ENCODE results near the gene OSBPL6. TPM values are rescaled to one million over a fixed set of nuclear protein-coding genes. Genes with fewer than 3 reads are reported as not detected.

The OSBPL6 gene
- total RNA-seq, 4 donors from 2014 or later, result 1.8 to 6.1 (median 3.4) TPM

GRCh38 chr2:178275600-178275999 lies 81.3 kb downstream of the OSBPL6 start:
- H3K36me3 ChIP-seq, result no peaks in the 10 kb centered on the region
- H3K27ac ChIP-seq, result no peak overlapping the region
- 74 to 77% methylated on average over 5 of the region's 5 CpGs for WGBS, 2 donors
- H3K9me3 ChIP-seq, result no peaks in the 10 kb centered on the region
- intact Hi-C loops (cut with DNase I), result no loop called here
- TF ChIP-seq CTCF (IDR thresholded peaks at IDR 0.05), result no peak
- TF ChIP-seq POLR2A (IDR thresholded peaks at IDR 0.05), result no peak
- DNase-seq, result no peak
- H3K27me3 ChIP-seq, result no peaks in the 10 kb centered on the region
- peaks cover 0 to 36% (median 7%) of the 10 kb centered on the region in 3 donors for H3K4me1 ChIP-seq
- H3K4me3 ChIP-seq, result no peak overlapping the region

GRCh38 chr2:178277741-178278197 lies 83.5 kb downstream of the OSBPL6 start:
- no peak for DNase-seq
- no peaks in the 10 kb centered on the region for H3K27me3 ChIP-seq
- intact Hi-C loops (cut with DNase I), result no loop called here

GRCh38 chr2:178279142-178279541 lies 84.8 kb downstream of the OSBPL6 start:
- no peaks in the 10 kb centered on the region for H3K9me3 ChIP-seq
- TF ChIP-seq POLR2A (IDR thresholded peaks at IDR 0.05), result no peak
- no peak for TF ChIP-seq CTCF (IDR thresholded peaks at IDR 0.05)
- no peaks in the 10 kb centered on the region for H3K36me3 ChIP-seq
- no peak for DNase-seq
- H3K4me1 ChIP-seq, result peaks cover 0 to 28% (median 7%) of the 10 kb centered on the region in 3 donors
- 21 to 38% methylated on average over 2 of the region's 2 CpGs for WGBS, 2 donors
- H3K27me3 ChIP-seq, result no peaks in the 10 kb centered on the region
- no peak overlapping the region for H3K27ac ChIP-seq
- H3K4me3 ChIP-seq, result no peak overlapping the region
- intact Hi-C loops (cut with DNase I), result no loop called here

More at GRCh38 chr2:178277741-178278197, 83.5 kb downstream of the OSBPL6 start:
- TF ChIP-seq POLR2A (IDR thresholded peaks at IDR 0.05) (no peak), CTCF (IDR thresholded peaks at IDR 0.05) (no peak)
- WGBS, 2 donors, result 90 to 91% methylated on average over 6 of the region's 6 CpGs
- Histone ChIP-seq H3K4me1 (peaks cover 0 to 31% (median 7%) of the 10 kb centered on the region in 3 donors), H3K27ac (no peak overlapping the region), H3K36me3 (no peaks in the 10 kb centered on the region), H3K4me3 (no peak overlapping the region), H3K9me3 (no peaks in the 10 kb centered on the region)

GRCh38 chr2:178279636-178280035 lies 85.3 kb downstream of the OSBPL6 start:
- Histone ChIP-seq H3K4me3 (no peak overlapping the region), H3K27ac (no peak overlapping the region), H3K4me1 (peaks cover 0 to 28% (median 7%) of the 10 kb centered on the region in 3 donors), H3K9me3 (no peaks in the 10 kb centered on the region), H3K36me3 (no peaks in the 10 kb centered on the region), H3K27me3 (no peaks in the 10 kb centered on the region)
- no peak for DNase-seq
- TF ChIP-seq CTCF (IDR thresholded peaks at IDR 0.05) (no peak), POLR2A (IDR thresholded peaks at IDR 0.05) (no peak)
- intact Hi-C loops (cut with DNase I), result loop anchor here (10.0 kb wide), 1 partner anchor 145 kb away; no protein-coding TSS in a partner anchor
- 52 to 55% methylated on average over 10 of the region's 10 CpGs for whole genome bisulfite sequencing, 2 donors

GRCh38 chr2:178280244-178280852 lies 86.0 kb downstream of the OSBPL6 start:
- intact Hi-C loops (cut with DNase I), result loop anchor here (10.0 kb wide), 1 partner anchor 146 kb away; no protein-coding TSS in a partner anchor

More at GRCh38 chr2:178280244-178280852, 86.0 kb downstream of the OSBPL6 start:
- Histone ChIP-seq H3K36me3 (no peaks in the 10 kb centered on the region), H3K27me3 (no peaks in the 10 kb centered on the region), H3K27ac (no peak overlapping the region), H3K4me3 (no peak overlapping the region), H3K9me3 (no peaks in the 10 kb centered on the region), H3K4me1 (peaks cover 0 to 28% (median 7%) of the 10 kb centered on the region in 3 donors)
- DNase-seq, result no peak
- TF ChIP-seq CTCF (IDR thresholded peaks at IDR 0.05) (peak; percentile 56 to 84 (median 72)), POLR2A (IDR thresholded peaks at IDR 0.05) (no peak)
- 41 to 54% methylated on average over 4 of the region's 4 CpGs for WGBS, 2 donors

All from esophagus squamous epithelium (tissue), 5 donors.